PFSK-1 (cell line): Measurements from ENCODE around the gene CHTF8.

Source experiments
- FOXP2 ChIP-seq: optimal IDR thresholded peaks from 2 replicates; pipeline ENCODE3; 2011; ENCODE audit warnings: borderline replicate concordance, control low read depth, inconsistent platforms; ENCODE audit not compliant: insufficient read depth; ENCODE audit errors: extremely low read length, extremely low read depth
- POLR2AphosphoS5 ChIP-seq: IDR thresholded peaks from 2 replicates; pipeline ENCODE4 v1.6.1; 2012; ENCODE audit warnings: low read depth, mild to moderate bottlenecking, control low read depth, low read length, moderate library complexity
- REST ChIP-seq, 2 experiments: IDR thresholded peaks; 2 replicates each; pipeline versions ENCODE4 v1.6.1 to v1.8.0; 2011 to 2012; ENCODE audit warnings: low read depth in 2 of 2, low read length in 2 of 2, control low read depth in 1 of 2, inconsistent platforms in 1 of 2, mild to moderate bottlenecking in 1 of 2, moderate library complexity in 1 of 2; ENCODE audit not compliant: insufficient read depth in 1 of 2
- SIN3A ChIP-seq: IDR thresholded peaks from 2 replicates; pipeline ENCODE4 v1.6.1; 2012; ENCODE audit warnings: mild to moderate bottlenecking, low read length, moderate library complexity, borderline replicate concordance; ENCODE audit not compliant: insufficient read depth
- TAF1 ChIP-seq: IDR thresholded peaks from 2 replicates; pipeline ENCODE4 v1.6.1; 2012; ENCODE audit warnings: low read length, control low read depth, borderline replicate concordance; ENCODE audit not compliant: insufficient read depth

Gene CHTF8

GRCh38 chr16:69165584-69165983 lies 33.2 kb upstream of the CHTF8 start:
- TF ChIP-seq REST (IDR thresholded peaks at IDR 0.05; ENCODE audit: insufficient read depth in 1 of 2, low read depth in 2 of 2, low read length in 2 of 2) (no peak), SIN3A (no peak), POLR2AphosphoS5 (no peak), FOXP2 (no peak), TAF1 (no peak)

DNA sequence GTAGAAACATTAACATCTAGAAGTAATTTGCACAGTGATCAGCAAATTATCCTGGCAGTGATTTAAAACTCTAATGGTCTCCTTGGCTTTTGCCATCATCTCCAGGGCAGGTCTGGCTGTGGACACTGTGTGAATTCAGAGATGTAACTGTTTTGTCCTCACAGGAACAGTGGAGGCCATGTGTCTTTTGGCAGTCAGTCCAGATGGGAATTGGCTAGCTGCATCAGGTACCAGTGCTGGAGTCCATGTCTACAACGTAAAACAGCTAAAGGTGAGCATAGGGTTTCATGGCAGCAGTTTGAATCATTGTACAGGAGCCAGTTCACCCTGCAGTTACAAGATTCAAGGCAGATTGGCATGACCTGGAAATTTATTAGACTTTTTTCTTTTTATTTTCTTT lies 27.8 kb upstream of the CHTF8 start:
- no peak for TF ChIP-seq POLR2AphosphoS5
- TF ChIP-seq TAF1, result no peak
- no peak for TF ChIP-seq REST (IDR thresholded peaks at IDR 0.05; ENCODE audit: insufficient read depth in 1 of 2, low read depth in 2 of 2, low read length in 2 of 2)
- TF ChIP-seq FOXP2, result no peak
- no peak for TF ChIP-seq SIN3A

DNA sequence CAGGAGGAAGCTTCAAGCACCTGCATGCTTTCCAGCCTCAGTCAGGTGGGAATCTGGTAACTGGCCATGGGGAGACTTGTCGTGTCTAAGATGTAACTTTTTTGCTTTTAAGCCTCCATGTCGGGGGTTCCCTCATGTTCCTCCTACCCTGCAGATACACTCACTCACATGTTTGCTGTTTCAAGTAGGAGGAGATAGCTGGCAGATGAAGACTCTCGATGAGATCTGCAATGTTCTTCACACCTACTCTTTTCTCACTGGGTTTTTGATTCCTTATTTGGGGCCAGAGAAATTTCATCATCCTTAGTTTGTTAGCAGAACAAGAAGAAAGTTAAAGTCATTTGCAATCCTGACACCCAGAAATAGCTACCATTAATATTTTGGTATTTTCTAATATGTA lies 24.8 kb upstream of the CHTF8 start:
- TF ChIP-seq TAF1 (no peak), FOXP2 (no peak), REST (IDR thresholded peaks at IDR 0.05; ENCODE audit: insufficient read depth in 1 of 2, low read depth in 2 of 2, low read length in 2 of 2) (no peak), POLR2AphosphoS5 (no peak), SIN3A (no peak)

- TF ChIP-seq SIN3A (no peak), REST (IDR thresholded peaks at IDR 0.05; ENCODE audit: insufficient read depth in 1 of 2, low read depth in 2 of 2, low read length in 2 of 2) (no peak), TAF1 (no peak)
Observed at GRCh38 chr16:69150146-69150865, 17.9 kb upstream of the CHTF8 start.

DNA sequence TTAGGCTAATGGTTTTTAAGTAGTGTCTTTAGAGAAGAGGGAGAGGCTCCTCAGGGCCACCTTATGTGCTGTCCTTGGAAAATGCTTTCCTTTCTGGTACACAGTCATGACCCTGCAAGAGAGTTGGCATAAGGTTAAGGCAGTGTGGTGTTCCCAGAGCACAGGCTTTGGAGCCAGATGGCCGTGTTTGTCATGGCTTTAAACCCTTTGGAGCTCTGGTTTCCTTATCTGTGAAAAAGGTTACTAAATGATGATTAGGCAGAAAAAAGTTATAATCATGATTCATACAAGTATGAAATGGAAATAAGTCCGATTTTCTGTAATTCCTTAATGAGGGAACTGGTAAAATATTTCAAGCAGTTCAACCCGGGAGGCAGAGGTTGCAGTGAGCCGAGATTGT lies 13.3 kb upstream of the CHTF8 start:
- TF ChIP-seq TAF1 (no peak), REST (IDR thresholded peaks at IDR 0.05; ENCODE audit: insufficient read depth in 1 of 2, low read depth in 2 of 2, low read length in 2 of 2) (no peak), POLR2AphosphoS5 (no peak), SIN3A (no peak), FOXP2 (no peak)
